GM12878 (cell line): ENCODE data around the gene ZDHHC21. TPM values are rescaled to one million over a fixed set of nuclear protein-coding genes. Genes with fewer than 3 reads are reported as not detected.

Source experiments
- ATAC-seq: fragments of 200-7000 bp; cut with Tn5 transposase; 3 replicates; pipeline ENCODE4 v1.9.1; 2020; ENCODE audit warnings: mild to moderate bottlenecking, moderate library complexity
- BruUV-seq: library from RNA; stranded (reverse); fragments of 400-500 nt; replicated peaks from 2 replicates; lab custom pipeline; 2021; lab: Mats Ljungman, UMichigan
- CTCF ChIA-PET: fragments of 300-600 bp; sonication (Branson Sonifier 250); formaldehyde crosslinking; extraction: SDS; loops from one replicate; lab custom pipeline; 2021; ENCODE audit warnings: inconsistent platforms; lab: Yijun Ruan, JAX
- POLR2A ChIA-PET: fragments of 350-600 bp; formaldehyde crosslinking; extraction: SDS; loops from one replicate; lab custom pipeline; 2021; ENCODE audit warnings: inconsistent platforms; lab: Charles Lee
- RAD21 ChIA-PET: fragments of 300-600 bp; sonication (Branson Sonifier 250); formaldehyde crosslinking; loops from one replicate; lab custom pipeline; 2023; ENCODE audit warnings: antibody characterized with exemption; ENCODE audit not compliant: unreplicated experiment; lab: Charles Lee
- SMC1A ChIA-PET: fragments of 300-600 bp; sonication (Branson Sonifier 250); formaldehyde crosslinking; loops from one replicate; lab custom pipeline; 2023; ENCODE audit not compliant: unreplicated experiment, uncharacterized antibody; lab: Charles Lee
- DNase-seq: peaks from one replicate; pipeline ENCODE4 v3.0.0-alpha.2; 2011; ENCODE audit warnings: low read depth, low spot score
- FAIRE-seq: peaks from 3 replicates; lab custom pipeline; 2011; peaks lifted over from hg19 to GRCh38; lab: Jason Lieb, UNC
- H2AFZ ChIP-seq: 2 replicates; pipeline ENCODE4 v1.6.0; 2011; ENCODE audit warnings: low read depth, low read length, control low read depth; ENCODE audit not compliant: control insufficient read depth
- H3K27ac ChIP-seq: 2 replicates; pipeline ENCODE4 v1.5.1; 2011; ENCODE audit warnings: control low read depth; ENCODE audit not compliant: control insufficient read depth, insufficient read depth
- H3K27me3 ChIP-seq, 2 experiments: replicated peaks in 1 of 2; 2 replicates each; pipeline versions ENCODE4 v1.6.0 to v1.6.1; 2011; ENCODE audit warnings: low read length in 1 of 2; ENCODE audit not compliant: control insufficient read depth in 2 of 2, insufficient read depth in 2 of 2
- H3K36me3 ChIP-seq, 2 experiments: 2 replicates each; pipeline ENCODE4 v1.5.1; 2011; ENCODE audit warnings: low read length in 1 of 2; ENCODE audit not compliant: control insufficient read depth in 2 of 2, insufficient read depth in 2 of 2
- H3K4me1 ChIP-seq: 2 replicates; pipeline ENCODE4 v1.6.1; 2011; ENCODE audit warnings: mild to moderate bottlenecking, low read length, moderate library complexity, mixed read lengths; ENCODE audit not compliant: control insufficient read depth, insufficient read depth
- H3K4me2 ChIP-seq: 2 replicates; pipeline ENCODE4 v1.6.0; 2011; ENCODE audit warnings: control low read depth; ENCODE audit not compliant: control insufficient read depth, insufficient read depth
- H3K4me3 ChIP-seq: fragments of 200-600 bp; sonication (generic); 2 replicates; pipeline ENCODE4 v1.5.1; 2016
- H3K79me2 ChIP-seq: 2 replicates; pipeline ENCODE4 v1.6.0; 2011; ENCODE audit warnings: low read length; ENCODE audit not compliant: control insufficient read depth, insufficient read depth
- H3K9ac ChIP-seq: 2 replicates; pipeline ENCODE4 v1.8.0; 2011; ENCODE audit warnings: low read length, control low read depth, mixed read lengths; ENCODE audit not compliant: control insufficient read depth, insufficient read depth
- H3K9me3 ChIP-seq: replicated peaks from 3 replicates; pipeline ENCODE4 v1.5.1; 2011; ENCODE audit warnings: mild to moderate bottlenecking, low read length; ENCODE audit not compliant: control insufficient read depth, insufficient read depth
- H4K20me1 ChIP-seq: 2 replicates; pipeline ENCODE4 v1.6.0; 2011; ENCODE audit not compliant: control insufficient read depth, insufficient read depth
- CBX3 ChIP-seq: fragments of 200-600 bp; sonication (generic); IDR thresholded peaks from 2 replicates; pipeline ENCODE4 v1.6.1; 2016; ENCODE audit warnings: low read depth, borderline replicate concordance
- CREB1 ChIP-seq: IDR thresholded peaks from 2 replicates; pipeline ENCODE4 v1.6.1; 2012; ENCODE audit warnings: low read depth, mild to moderate bottlenecking, inconsistent platforms
- CREM ChIP-seq: IDR thresholded peaks from 2 replicates; pipeline ENCODE4 v1.6.1; 2014; ENCODE audit warnings: antibody characterized with exemption, low read depth
- EGR1 ChIP-seq, 2 experiments: IDR thresholded peaks; 1 replicate in 1 of 2; 2 replicates in 1 of 2; pipeline ENCODE4 v1.6.1; 2011 to 2012; ENCODE audit warnings: low read depth in 2 of 2, low read length in 2 of 2, borderline replicate concordance in 1 of 2, mild to moderate bottlenecking in 1 of 2, moderate library complexity in 1 of 2
- HDAC6 ChIP-seq: fragments of 200-600 bp; sonication (generic); IDR thresholded peaks from one replicate; pipeline ENCODE4 v1.8.0; 2017; ENCODE audit warnings: antibody characterized with exemption; ENCODE audit not compliant: unreplicated experiment
- IKZF2 ChIP-seq, 2 experiments: fragments of 450-650 bp; IDR thresholded peaks; 2 replicates each; pipeline ENCODE4 v1.6.1; 2017; ENCODE audit warnings: mild to moderate bottlenecking in 2 of 2, moderate library complexity in 2 of 2
- MXI1 ChIP-seq: fragments of 150-350 bp; IDR thresholded peaks from 2 replicates; pipeline ENCODE4 v1.6.1; 2011; ENCODE audit warnings: low read depth, mild to moderate bottlenecking, inconsistent platforms, low read length, improper control_type of control experiment
- SREBF1 ChIP-seq: IDR thresholded peaks from 2 replicates; pipeline ENCODE4 v1.6.1; 2012; ENCODE audit warnings: mild to moderate bottlenecking, low read length
- TCF7 ChIP-seq: IDR thresholded peaks from 2 replicates; pipeline ENCODE4 v1.6.1; 2014; ENCODE audit warnings: antibody characterized with exemption, borderline replicate concordance
- ZNF274 ChIP-seq: IDR thresholded peaks from one replicate; pipeline ENCODE4 v1.8.0; 2011; ENCODE audit not compliant: insufficient read length, insufficient read depth
- WGBS: methylation state at CpG from one replicate; pipeline ENCODE4 v1.1.6; 2016; ENCODE audit warnings: low lambda C conversion rate; ENCODE audit not compliant: insufficient replicate concordance, insufficient coverage; ENCODE audit errors: missing lambda C conversion rate; 5-methylcytosine and 5-hydroxymethylcytosine counted together
- in situ Hi-C: fragments of 300-500 bp; cut with MboI; formaldehyde crosslinking; loops from 9 replicates; pipeline ENCODE4 v1.14.3; 2018; ENCODE audit warnings: mixed read lengths
- intact Hi-C: fragments of 100-400 bp; cut with micrococcal nuclease; formaldehyde crosslinking; loops from one replicate; pipeline ENCODE4 v1.14.2; 2022; ENCODE audit not compliant: unreplicated experiment
- polyA plus RNA-seq, 11 experiments: library from polyadenylated mRNA; depleted of rRNA in 4 of 11; unstranded in 6 of 11; stranded (reverse) in 5 of 11; fragments of >200 nt; fragmentation: Nextera tagmentation in 4 of 11; fragmentation: Illumina TruSeq in 1 of 11; extraction: Ambion mirVana in 4 of 11; extraction: Trizol in 1 of 11; gene quantifications; 1 replicate in 1 of 11; 2 replicates in 10 of 11; pipeline versions ENCODE4 v1.2.1 to v1.2.3, GENCODE V29; 2011 to 2016; ENCODE audit warnings: inconsistent platforms in 2 of 11, missing spikeins in 2 of 11, low read depth in 1 of 11
- total RNA-seq, 4 experiments: library from RNA; depleted of rRNA in 3 of 4; stranded (reverse); fragments of >200 nt in 3 of 4; fragmentation: Illumina TruSeq in 1 of 4; extraction: Trizol in 1 of 4; gene quantifications; 2 replicates each; pipeline versions ENCODE4 v1.2.1 to v1.2.3, GENCODE V29; 2013 to 2021
- TF ChIP-seq, protein P1 (sequence below): IDR thresholded peaks from 2 replicates; pipeline ENCODE4 v1.6.1; 2011; ENCODE audit warnings: borderline replicate concordance, low read depth, mild to moderate bottlenecking, moderate library complexity, mixed read lengths, low read length; ENCODE audit not compliant: insufficient read depth; ENCODE audit errors: extremely low read length

ZDHHC21 gene
- total and polyA plus RNA-seq, 10 of the 15 experiments (the other 5 are each of a cell fraction or from before 2014, with no cell fraction given) = 2.6 to 14.6 (median 9.1) TPM

- H3K9me3 ChIP-seq = peaks cover 1% of the 10 kb centered on the region; the same call in 1 of the 3 replicates
- H3K36me3 ChIP-seq = no peaks in the 10 kb centered on the region
- H3K9ac ChIP-seq = no peak overlapping the region
- H3K27ac ChIP-seq = no peak overlapping the region
- no peaks in the 10 kb centered on the region for H3K79me2 ChIP-seq
- in situ Hi-C loops (no loop called here), intact Hi-C loops (no loop called here)
- no peaks in the 10 kb centered on the region for H3K27me3 ChIP-seq
- WGBS = 35% methylated on average over 1 of the region's 1 CpG
- H4K20me1 ChIP-seq = no peaks in the 10 kb centered on the region
- no peak for FAIRE-seq
- H3K4me3 ChIP-seq = no peak overlapping the region
- DNase-seq = no peak
- ChIA-PET RAD21 (no interaction called here), POLR2A (no interaction called here), SMC1A (no interaction called here), CTCF (no interaction called here)
- no peaks in the 10 kb centered on the region for H3K4me1 ChIP-seq
- no peak for ATAC-seq
- no TSS peak for BruUV-seq
- no peak for TF ChIP-seq CREM
- TF ChIP-seq EGR1 (IDR thresholded peaks at IDR 0.05; ENCODE audit: borderline replicate concordance in 1 of 2, low read depth in 2 of 2, low read length in 2 of 2) = no peak
- TF ChIP-seq ZNF274 = no peak
- TF ChIP-seq HDAC6 = no peak
- no peak for TF ChIP-seq IKZF2 (IDR thresholded peaks at IDR 0.05)
- TF ChIP-seq, protein P1, sequence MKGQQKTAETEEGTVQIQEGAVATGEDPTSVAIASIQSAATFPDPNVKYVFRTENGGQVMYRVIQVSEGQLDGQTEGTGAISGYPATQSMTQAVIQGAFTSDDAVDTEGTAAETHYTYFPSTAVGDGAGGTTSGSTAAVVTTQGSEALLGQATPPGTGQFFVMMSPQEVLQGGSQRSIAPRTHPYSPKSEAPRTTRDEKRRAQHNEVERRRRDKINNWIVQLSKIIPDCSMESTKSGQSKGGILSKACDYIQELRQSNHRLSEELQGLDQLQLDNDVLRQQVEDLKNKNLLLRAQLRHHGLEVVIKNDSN = no peak
- no peak for TF ChIP-seq CBX3
- no peak for TF ChIP-seq CREB1
- TF ChIP-seq TCF7 = no peak
- no peak for TF ChIP-seq MXI1
- TF ChIP-seq SREBF1 = no peak
- H2AFZ ChIP-seq = no peak overlapping the region
- H3K4me2 ChIP-seq = no peak overlapping the region
These were observed 119.1 kb downstream of the ZDHHC21 start for GRCh38 chr9:14574173-14574572.
